ENCODE results near the gene MEI1. TPM values are rescaled to one million over a fixed set of nuclear protein-coding genes. Genes with fewer than 3 reads are reported as not detected.

The MEI1 gene
- polyA plus RNA-seq, 1 donor from 2014 or later = not detected

DNA sequence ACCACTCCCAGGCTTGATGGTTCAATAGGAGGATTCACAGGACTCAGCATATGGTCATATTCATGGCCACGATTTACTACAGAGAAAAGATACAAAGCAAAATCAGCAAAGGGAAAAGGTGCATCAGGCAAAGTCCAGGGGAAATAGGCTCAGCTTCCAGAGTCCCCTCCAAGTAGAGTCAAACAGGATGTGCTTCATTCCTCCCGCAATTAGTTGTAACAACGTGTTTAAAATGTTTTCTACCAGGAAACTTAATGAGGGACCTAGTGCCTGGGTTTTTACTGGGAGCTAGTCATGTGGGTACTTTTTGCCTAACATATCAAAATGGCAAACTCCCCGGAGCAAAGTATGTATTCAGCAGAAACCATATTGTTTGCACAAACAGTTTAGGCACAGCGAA, 118.7 kb downstream of the MEI1 start:
- TF ChIP-seq EP300 (conservative IDR thresholded peaks at IDR 0.05; ENCODE audit: poor library complexity, severe bottlenecking) = no peak
- no peak for TF ChIP-seq RAD21 (conservative IDR thresholded peaks at IDR 0.05)
- TF ChIP-seq, protein P1, sequence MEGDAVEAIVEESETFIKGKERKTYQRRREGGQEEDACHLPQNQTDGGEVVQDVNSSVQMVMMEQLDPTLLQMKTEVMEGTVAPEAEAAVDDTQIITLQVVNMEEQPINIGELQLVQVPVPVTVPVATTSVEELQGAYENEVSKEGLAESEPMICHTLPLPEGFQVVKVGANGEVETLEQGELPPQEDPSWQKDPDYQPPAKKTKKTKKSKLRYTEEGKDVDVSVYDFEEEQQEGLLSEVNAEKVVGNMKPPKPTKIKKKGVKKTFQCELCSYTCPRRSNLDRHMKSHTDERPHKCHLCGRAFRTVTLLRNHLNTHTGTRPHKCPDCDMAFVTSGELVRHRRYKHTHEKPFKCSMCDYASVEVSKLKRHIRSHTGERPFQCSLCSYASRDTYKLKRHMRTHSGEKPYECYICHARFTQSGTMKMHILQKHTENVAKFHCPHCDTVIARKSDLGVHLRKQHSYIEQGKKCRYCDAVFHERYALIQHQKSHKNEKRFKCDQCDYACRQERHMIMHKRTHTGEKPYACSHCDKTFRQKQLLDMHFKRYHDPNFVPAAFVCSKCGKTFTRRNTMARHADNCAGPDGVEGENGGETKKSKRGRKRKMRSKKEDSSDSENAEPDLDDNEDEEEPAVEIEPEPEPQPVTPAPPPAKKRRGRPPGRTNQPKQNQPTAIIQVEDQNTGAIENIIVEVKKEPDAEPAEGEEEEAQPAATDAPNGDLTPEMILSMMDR (IDR thresholded peaks at IDR 0.05; ENCODE audit: poor library complexity, severe bottlenecking) = no peak
- TF ChIP-seq POLR2AphosphoS5 (IDR thresholded peaks at IDR 0.05) = no peak
- TF ChIP-seq, protein P2, sequence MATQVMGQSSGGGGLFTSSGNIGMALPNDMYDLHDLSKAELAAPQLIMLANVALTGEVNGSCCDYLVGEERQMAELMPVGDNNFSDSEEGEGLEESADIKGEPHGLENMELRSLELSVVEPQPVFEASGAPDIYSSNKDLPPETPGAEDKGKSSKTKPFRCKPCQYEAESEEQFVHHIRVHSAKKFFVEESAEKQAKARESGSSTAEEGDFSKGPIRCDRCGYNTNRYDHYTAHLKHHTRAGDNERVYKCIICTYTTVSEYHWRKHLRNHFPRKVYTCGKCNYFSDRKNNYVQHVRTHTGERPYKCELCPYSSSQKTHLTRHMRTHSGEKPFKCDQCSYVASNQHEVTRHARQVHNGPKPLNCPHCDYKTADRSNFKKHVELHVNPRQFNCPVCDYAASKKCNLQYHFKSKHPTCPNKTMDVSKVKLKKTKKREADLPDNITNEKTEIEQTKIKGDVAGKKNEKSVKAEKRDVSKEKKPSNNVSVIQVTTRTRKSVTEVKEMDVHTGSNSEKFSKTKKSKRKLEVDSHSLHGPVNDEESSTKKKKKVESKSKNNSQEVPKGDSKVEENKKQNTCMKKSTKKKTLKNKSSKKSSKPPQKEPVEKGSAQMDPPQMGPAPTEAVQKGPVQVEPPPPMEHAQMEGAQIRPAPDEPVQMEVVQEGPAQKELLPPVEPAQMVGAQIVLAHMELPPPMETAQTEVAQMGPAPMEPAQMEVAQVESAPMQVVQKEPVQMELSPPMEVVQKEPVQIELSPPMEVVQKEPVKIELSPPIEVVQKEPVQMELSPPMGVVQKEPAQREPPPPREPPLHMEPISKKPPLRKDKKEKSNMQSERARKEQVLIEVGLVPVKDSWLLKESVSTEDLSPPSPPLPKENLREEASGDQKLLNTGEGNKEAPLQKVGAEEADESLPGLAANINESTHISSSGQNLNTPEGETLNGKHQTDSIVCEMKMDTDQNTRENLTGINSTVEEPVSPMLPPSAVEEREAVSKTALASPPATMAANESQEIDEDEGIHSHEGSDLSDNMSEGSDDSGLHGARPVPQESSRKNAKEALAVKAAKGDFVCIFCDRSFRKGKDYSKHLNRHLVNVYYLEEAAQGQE (IDR thresholded peaks at IDR 0.05; ENCODE audit: borderline replicate concordance) = no peak
- TF ChIP-seq MXI1 (conservative IDR thresholded peaks at IDR 0.05; ENCODE audit: poor library complexity, severe bottlenecking) = no peak
- TF ChIP-seq EZH2 (IDR thresholded peaks at IDR 0.05; ENCODE audit: borderline replicate concordance, insufficient read depth, low read length, poor library complexity, severe bottlenecking) = no peak
- no peak for TF ChIP-seq SMC3 (conservative IDR thresholded peaks at IDR 0.05; ENCODE audit: poor library complexity)
- no peak for TF ChIP-seq TAF1 (IDR thresholded peaks at IDR 0.05; ENCODE audit: low read depth)
- Histone ChIP-seq H3K36me3 (ENCODE audit: insufficient read depth, low read length) (no peaks in the 10 kb centered on the region), H4K20me1 (ENCODE audit: insufficient read depth) (no peaks in the 10 kb centered on the region), H3K9ac (ENCODE audit: low read length) (no peak overlapping the region), H3F3A (ENCODE audit: insufficient read depth, low read length, poor library complexity, severe bottlenecking) (no peaks in the 10 kb centered on the region), H3K27ac (ENCODE audit: low read length) (no peak overlapping the region), H3K79me2 (replicated peaks; ENCODE audit: insufficient read depth, low read length) (no peaks in the 10 kb centered on the region), H2AFZ (ENCODE audit: low read depth, low read length) (no peak overlapping the region), H3K27me3 (ENCODE audit: insufficient read depth, low read depth, low read length) (no peaks in the 10 kb centered on the region), H3K4me2 (ENCODE audit: low read length) (no peak overlapping the region), H3K9me2 (ENCODE audit: insufficient read depth, low read length) (no peaks in the 10 kb centered on the region), H3K4me3 (ENCODE audit: low read length) (no peak overlapping the region), H3K9me3 (ENCODE audit: low read length) (no peaks in the 10 kb centered on the region)

DNA sequence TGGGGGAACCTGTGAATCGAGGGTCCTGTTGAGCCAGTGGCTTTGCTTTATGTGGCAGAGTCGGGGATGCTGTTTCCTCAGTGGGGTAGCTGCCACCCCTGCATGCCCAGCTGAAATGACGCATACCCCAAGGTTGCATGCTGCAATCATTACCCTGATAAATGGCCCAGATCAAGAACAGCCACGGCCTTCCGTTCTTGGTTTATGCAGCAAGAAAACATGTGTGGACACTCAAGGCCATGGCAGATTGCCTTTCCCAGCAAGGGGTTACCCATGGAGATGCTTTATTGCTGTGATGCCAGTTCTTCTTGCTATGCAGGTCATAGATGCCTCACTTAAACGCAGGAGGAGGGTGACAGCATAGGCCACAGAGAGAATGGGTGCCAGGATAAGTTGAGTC, 119.3 kb downstream of the MEI1 start:
- TF ChIP-seq SMC3 (conservative IDR thresholded peaks at IDR 0.05; ENCODE audit: poor library complexity) (no peak), POLR2AphosphoS5 (IDR thresholded peaks at IDR 0.05) (no peak), RAD21 (conservative IDR thresholded peaks at IDR 0.05) (no peak), EZH2 (IDR thresholded peaks at IDR 0.05; ENCODE audit: borderline replicate concordance, insufficient read depth, low read length, poor library complexity, severe bottlenecking) (no peak), TAF1 (IDR thresholded peaks at IDR 0.05; ENCODE audit: low read depth) (no peak), EP300 (conservative IDR thresholded peaks at IDR 0.05; ENCODE audit: poor library complexity, severe bottlenecking) (no peak), MXI1 (conservative IDR thresholded peaks at IDR 0.05; ENCODE audit: poor library complexity, severe bottlenecking) (no peak)
- TF ChIP-seq, protein P2 (IDR thresholded peaks at IDR 0.05; ENCODE audit: borderline replicate concordance) = no peak
- TF ChIP-seq, protein P1 (IDR thresholded peaks at IDR 0.05; ENCODE audit: poor library complexity, severe bottlenecking) = no peak
- H3K9me3 ChIP-seq (ENCODE audit: low read length) = no peaks in the 10 kb centered on the region
- no peaks in the 10 kb centered on the region for H3F3A ChIP-seq (ENCODE audit: insufficient read depth, low read length, poor library complexity, severe bottlenecking)
- no peak overlapping the region for H3K27ac ChIP-seq (ENCODE audit: low read length)
- no peaks in the 10 kb centered on the region for H3K36me3 ChIP-seq (ENCODE audit: insufficient read depth, low read length)
- no peak overlapping the region for H3K9ac ChIP-seq (ENCODE audit: low read length)
- H3K4me2 ChIP-seq (ENCODE audit: low read length) = no peak overlapping the region
- no peak overlapping the region for H2AFZ ChIP-seq (ENCODE audit: low read depth, low read length)
- H4K20me1 ChIP-seq (ENCODE audit: insufficient read depth) = no peaks in the 10 kb centered on the region
- H3K27me3 ChIP-seq (ENCODE audit: insufficient read depth, low read depth, low read length) = no peaks in the 10 kb centered on the region
- H3K79me2 ChIP-seq (replicated peaks; ENCODE audit: insufficient read depth, low read length) = no peaks in the 10 kb centered on the region
- H3K4me3 ChIP-seq (ENCODE audit: low read length) = no peak overlapping the region
- no peaks in the 10 kb centered on the region for H3K9me2 ChIP-seq (ENCODE audit: insufficient read depth, low read length)
